SU-DHL-6 (cell line): ENCODE results near the gene PEX10.

Source experiments
- H2AFZ ChIP-seq: fragments of 200-600 bp; sonication (generic); 2 replicates; pipeline ENCODE4 v1.6.1; 2014; ENCODE audit warnings: low read depth, mild to moderate bottlenecking, moderate library complexity, mixed read lengths, antibody characterized with exemption, low read length; ENCODE audit not compliant: severe bottlenecking
- H3F3A ChIP-seq: fragments of 200-600 bp; shearing (Covaris generic); 2 replicates; pipeline ENCODE4 v1.6.0; 2016; ENCODE audit warnings: antibody characterized with exemption, mild to moderate bottlenecking; ENCODE audit not compliant: insufficient read depth
- H3K27ac ChIP-seq: fragments of 200-600 bp; sonication (generic); 2 replicates; pipeline ENCODE4 v1.5.1; 2016; ENCODE audit warnings: low read depth, mild to moderate bottlenecking, low read length, moderate library complexity, mixed read lengths
- H3K27me3 ChIP-seq: fragments of 200-600 bp; sonication (generic), shearing (Covaris generic); 2 replicates; pipeline ENCODE4 v1.6.0; 2014; ENCODE audit warnings: mild to moderate bottlenecking, low read length
- H3K36me3 ChIP-seq: fragments of 200-600 bp; sonication (generic); 2 replicates; pipeline ENCODE4 v1.6.1; 2014; ENCODE audit warnings: mild to moderate bottlenecking, low read length, mixed read lengths
- H3K4me2 ChIP-seq: fragments of 300-600, 200-600 bp; shearing (Covaris generic), sonication (generic); 2 replicates; pipeline ENCODE4 v1.6.0; 2014; ENCODE audit warnings: low read length, low read depth, mild to moderate bottlenecking; ENCODE audit not compliant: poor library complexity, severe bottlenecking
- H3K4me3 ChIP-seq: fragments of 200-600 bp; sonication (generic); 2 replicates; pipeline ENCODE4 v1.5.1; 2014; ENCODE audit warnings: antibody characterized with exemption, low read length, mild to moderate bottlenecking, mixed read lengths; ENCODE audit not compliant: insufficient read depth, poor library complexity, severe bottlenecking
- H3K79me2 ChIP-seq: fragments of 200-600 bp; sonication (generic); 2 replicates; pipeline ENCODE4 v1.6.1; 2014; ENCODE audit warnings: mild to moderate bottlenecking, low read length, moderate library complexity; ENCODE audit not compliant: insufficient read depth
- H3K9ac ChIP-seq: fragments of 200-600 bp; sonication (generic); 2 replicates; pipeline ENCODE4 v1.7.0; 2014; ENCODE audit warnings: mild to moderate bottlenecking, low read length
- H3K9me2 ChIP-seq: fragments of 200-600 bp; sonication (generic); replicated peaks from 2 replicates; pipeline ENCODE4 v1.6.1; 2014; ENCODE audit warnings: low read length; ENCODE audit not compliant: insufficient read depth
- H3K9me3 ChIP-seq: fragments of 200-600 bp; sonication (generic); 2 replicates; pipeline ENCODE4 v1.6.1; 2014; ENCODE audit warnings: low read length, mixed read lengths; ENCODE audit not compliant: insufficient read depth
- H4K20me1 ChIP-seq: fragments of 200-600 bp; sonication (generic); 2 replicates; pipeline ENCODE4 v1.6.1; 2014; ENCODE audit warnings: low read depth, mild to moderate bottlenecking, antibody characterized with exemption, low read length, moderate library complexity, mixed read lengths
- EZH2phosphoT487 ChIP-seq: fragments of 200-600 bp; sonication (generic), shearing (Covaris generic); conservative IDR thresholded peaks from 2 replicates; pipeline ENCODE4 v1.6.1; 2018; ENCODE audit warnings: mild to moderate bottlenecking, antibody characterized with exemption, low read length, moderate library complexity, mixed read lengths
- TF ChIP-seq, protein P1 (sequence below): fragments of 200-600 bp; sonication (generic); IDR thresholded peaks from one replicate; pipeline ENCODE4 v1.5.1; 2017; ENCODE audit warnings: antibody characterized with exemption, mild to moderate bottlenecking, low read length, moderate library complexity; ENCODE audit not compliant: insufficient read depth, poor library complexity, severe bottlenecking

Gene PEX10

GRCh38 chr1:2406451-2407041, 5.8 kb downstream of the PEX10 start:
- no peak overlapping the region for H3K4me3 ChIP-seq
- H3K79me2 ChIP-seq, result no peaks in the 10 kb centered on the region

GRCh38 chr1:2405588-2406295, 6.6 kb downstream of the PEX10 start:
- no peak overlapping the region for H3K4me2 ChIP-seq
- H3F3A ChIP-seq, result no peaks in the 10 kb centered on the region
- no peak overlapping the region for H2AFZ ChIP-seq
- H3K9me2 ChIP-seq, result no peaks in the 10 kb centered on the region
- TF ChIP-seq, protein P1, sequence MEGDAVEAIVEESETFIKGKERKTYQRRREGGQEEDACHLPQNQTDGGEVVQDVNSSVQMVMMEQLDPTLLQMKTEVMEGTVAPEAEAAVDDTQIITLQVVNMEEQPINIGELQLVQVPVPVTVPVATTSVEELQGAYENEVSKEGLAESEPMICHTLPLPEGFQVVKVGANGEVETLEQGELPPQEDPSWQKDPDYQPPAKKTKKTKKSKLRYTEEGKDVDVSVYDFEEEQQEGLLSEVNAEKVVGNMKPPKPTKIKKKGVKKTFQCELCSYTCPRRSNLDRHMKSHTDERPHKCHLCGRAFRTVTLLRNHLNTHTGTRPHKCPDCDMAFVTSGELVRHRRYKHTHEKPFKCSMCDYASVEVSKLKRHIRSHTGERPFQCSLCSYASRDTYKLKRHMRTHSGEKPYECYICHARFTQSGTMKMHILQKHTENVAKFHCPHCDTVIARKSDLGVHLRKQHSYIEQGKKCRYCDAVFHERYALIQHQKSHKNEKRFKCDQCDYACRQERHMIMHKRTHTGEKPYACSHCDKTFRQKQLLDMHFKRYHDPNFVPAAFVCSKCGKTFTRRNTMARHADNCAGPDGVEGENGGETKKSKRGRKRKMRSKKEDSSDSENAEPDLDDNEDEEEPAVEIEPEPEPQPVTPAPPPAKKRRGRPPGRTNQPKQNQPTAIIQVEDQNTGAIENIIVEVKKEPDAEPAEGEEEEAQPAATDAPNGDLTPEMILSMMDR, result no peak
- TF ChIP-seq EZH2phosphoT487, result no peak
- no peaks in the 10 kb centered on the region for H4K20me1 ChIP-seq
- no peaks in the 10 kb centered on the region for H3K79me2 ChIP-seq
- no peak overlapping the region for H3K9ac ChIP-seq
- H3K27ac ChIP-seq, result no peak overlapping the region
- no peaks in the 10 kb centered on the region for H3K36me3 ChIP-seq
- H3K4me3 ChIP-seq, result no peak overlapping the region
- no peaks in the 10 kb centered on the region for H3K9me3 ChIP-seq
- H3K27me3 ChIP-seq, result no peaks in the 10 kb centered on the region

More at GRCh38 chr1:2406451-2407041, 5.8 kb downstream of the PEX10 start:
- TF ChIP-seq EZH2phosphoT487, result no peak
- TF ChIP-seq, protein P1, result no peak
- no peak overlapping the region for H3K27ac ChIP-seq
- no peaks in the 10 kb centered on the region for H3K9me2 ChIP-seq
- no peaks in the 10 kb centered on the region for H3K36me3 ChIP-seq
- no peak overlapping the region for H3K4me2 ChIP-seq
- H3K9me3 ChIP-seq, result no peaks in the 10 kb centered on the region
- no peak overlapping the region for H3K9ac ChIP-seq
- H2AFZ ChIP-seq, result no peak overlapping the region
- no peaks in the 10 kb centered on the region for H4K20me1 ChIP-seq
- no peaks in the 10 kb centered on the region for H3K27me3 ChIP-seq
- no peaks in the 10 kb centered on the region for H3F3A ChIP-seq

DNA sequence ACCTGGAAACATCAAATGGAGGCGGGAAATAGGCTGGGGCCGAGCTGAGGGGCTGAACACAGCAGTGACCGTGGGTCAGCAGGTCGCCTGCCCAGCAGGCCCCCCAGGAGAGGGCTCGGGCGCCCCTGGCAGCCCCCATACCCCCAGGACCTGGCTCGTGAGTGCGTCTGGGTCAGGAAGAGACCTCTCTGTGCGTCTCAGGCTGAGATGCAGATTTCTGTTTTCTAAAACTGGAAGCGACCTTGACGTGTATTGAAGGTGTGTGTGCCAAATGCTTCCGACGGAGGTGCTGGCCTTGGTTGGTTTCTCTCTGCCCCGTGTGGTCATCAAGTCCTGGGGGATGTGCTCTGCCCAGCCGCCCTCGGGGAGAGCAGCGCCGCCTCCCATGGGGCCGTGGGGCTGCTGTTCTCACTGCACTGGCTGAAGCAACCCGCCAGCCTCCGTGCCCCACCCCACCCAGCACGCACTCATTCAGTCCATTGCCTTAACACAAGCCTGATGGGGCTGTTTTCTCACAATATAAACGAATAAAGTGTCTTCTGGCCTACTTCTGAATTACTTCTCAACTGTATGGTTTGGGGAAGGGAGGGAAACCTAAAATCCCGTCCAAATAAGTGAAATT, 7.4 kb downstream of the PEX10 start:
- H3K27me3 ChIP-seq, result no peaks in the 10 kb centered on the region
- no peak overlapping the region for H2AFZ ChIP-seq
- no peaks in the 10 kb centered on the region for H4K20me1 ChIP-seq
- no peaks in the 10 kb centered on the region for H3K9me3 ChIP-seq
- no peaks in the 10 kb centered on the region for H3K9me2 ChIP-seq
- no peak for TF ChIP-seq EZH2phosphoT487
- TF ChIP-seq, protein P1, result no peak
- no peak overlapping the region for H3K4me2 ChIP-seq
- no peaks in the 10 kb centered on the region for H3K36me3 ChIP-seq
- no peaks in the 10 kb centered on the region for H3K79me2 ChIP-seq
- no peak overlapping the region for H3K27ac ChIP-seq
- no peak overlapping the region for H3K4me3 ChIP-seq
- no peaks in the 10 kb centered on the region for H3F3A ChIP-seq
- no peak overlapping the region for H3K9ac ChIP-seq
